GM12874 (cell line): Measurements from ENCODE around the gene TEAD3.

Experiments used
- TF ChIP-seq, protein P1 (sequence below): IDR thresholded peaks from 2 replicates; pipeline ENCODE4 v1.5.1; 2011; ENCODE audit warnings: low read depth, mild to moderate bottlenecking, control low read depth, low read length, moderate library complexity; ENCODE audit not compliant: insufficient read depth

The TEAD3 gene

DNA sequence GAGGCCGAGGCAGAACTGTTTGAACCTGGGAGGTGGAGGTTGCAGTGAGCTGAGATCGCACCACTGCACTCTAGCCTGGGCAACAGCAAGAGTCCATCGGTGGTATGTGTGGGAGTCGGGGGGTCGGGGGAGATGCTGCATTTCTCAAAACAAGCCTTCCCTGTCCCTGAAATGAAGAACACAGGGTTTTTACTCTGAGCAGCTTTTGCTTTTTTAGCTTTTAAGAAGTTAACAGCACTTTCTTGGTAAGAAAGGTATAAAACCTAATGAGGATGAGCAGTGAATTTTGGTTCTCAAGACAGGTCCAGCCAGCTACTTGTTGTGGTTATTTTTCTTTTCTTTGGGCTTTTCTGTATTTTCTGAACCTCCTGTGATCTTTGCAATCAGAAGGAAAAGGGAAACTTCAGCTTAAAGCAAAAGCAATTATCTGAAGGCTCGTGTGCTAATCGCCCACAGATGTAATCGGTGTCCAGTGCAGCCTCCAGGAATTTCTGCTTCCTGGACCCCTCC lies 25.0 kb downstream of the TEAD3 start:
- TF ChIP-seq, protein P1, sequence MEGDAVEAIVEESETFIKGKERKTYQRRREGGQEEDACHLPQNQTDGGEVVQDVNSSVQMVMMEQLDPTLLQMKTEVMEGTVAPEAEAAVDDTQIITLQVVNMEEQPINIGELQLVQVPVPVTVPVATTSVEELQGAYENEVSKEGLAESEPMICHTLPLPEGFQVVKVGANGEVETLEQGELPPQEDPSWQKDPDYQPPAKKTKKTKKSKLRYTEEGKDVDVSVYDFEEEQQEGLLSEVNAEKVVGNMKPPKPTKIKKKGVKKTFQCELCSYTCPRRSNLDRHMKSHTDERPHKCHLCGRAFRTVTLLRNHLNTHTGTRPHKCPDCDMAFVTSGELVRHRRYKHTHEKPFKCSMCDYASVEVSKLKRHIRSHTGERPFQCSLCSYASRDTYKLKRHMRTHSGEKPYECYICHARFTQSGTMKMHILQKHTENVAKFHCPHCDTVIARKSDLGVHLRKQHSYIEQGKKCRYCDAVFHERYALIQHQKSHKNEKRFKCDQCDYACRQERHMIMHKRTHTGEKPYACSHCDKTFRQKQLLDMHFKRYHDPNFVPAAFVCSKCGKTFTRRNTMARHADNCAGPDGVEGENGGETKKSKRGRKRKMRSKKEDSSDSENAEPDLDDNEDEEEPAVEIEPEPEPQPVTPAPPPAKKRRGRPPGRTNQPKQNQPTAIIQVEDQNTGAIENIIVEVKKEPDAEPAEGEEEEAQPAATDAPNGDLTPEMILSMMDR, result no peak

DNA sequence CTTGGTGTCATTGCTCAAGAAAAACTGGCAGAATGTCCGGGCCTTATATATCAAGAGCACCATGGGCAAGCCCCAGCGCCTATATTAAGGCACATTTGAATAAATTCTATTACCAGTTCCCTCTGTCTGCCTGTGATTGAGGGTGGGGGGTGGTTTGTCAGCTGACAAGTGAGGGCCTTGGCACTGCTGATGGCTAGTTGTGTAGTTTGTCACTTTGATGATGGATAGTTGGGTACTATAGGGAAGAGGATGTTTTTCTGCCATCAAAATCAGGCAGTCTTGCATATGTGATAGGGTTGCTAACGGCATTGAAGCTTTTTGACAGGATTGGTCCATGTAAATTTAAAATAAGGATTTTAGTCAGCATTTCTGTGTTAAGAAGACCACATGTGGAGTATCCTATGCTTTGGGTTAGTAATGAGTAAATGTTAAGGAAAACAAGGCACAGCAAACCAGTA lies 26.2 kb downstream of the TEAD3 start:
- TF ChIP-seq, protein P1, result no peak

DNA sequence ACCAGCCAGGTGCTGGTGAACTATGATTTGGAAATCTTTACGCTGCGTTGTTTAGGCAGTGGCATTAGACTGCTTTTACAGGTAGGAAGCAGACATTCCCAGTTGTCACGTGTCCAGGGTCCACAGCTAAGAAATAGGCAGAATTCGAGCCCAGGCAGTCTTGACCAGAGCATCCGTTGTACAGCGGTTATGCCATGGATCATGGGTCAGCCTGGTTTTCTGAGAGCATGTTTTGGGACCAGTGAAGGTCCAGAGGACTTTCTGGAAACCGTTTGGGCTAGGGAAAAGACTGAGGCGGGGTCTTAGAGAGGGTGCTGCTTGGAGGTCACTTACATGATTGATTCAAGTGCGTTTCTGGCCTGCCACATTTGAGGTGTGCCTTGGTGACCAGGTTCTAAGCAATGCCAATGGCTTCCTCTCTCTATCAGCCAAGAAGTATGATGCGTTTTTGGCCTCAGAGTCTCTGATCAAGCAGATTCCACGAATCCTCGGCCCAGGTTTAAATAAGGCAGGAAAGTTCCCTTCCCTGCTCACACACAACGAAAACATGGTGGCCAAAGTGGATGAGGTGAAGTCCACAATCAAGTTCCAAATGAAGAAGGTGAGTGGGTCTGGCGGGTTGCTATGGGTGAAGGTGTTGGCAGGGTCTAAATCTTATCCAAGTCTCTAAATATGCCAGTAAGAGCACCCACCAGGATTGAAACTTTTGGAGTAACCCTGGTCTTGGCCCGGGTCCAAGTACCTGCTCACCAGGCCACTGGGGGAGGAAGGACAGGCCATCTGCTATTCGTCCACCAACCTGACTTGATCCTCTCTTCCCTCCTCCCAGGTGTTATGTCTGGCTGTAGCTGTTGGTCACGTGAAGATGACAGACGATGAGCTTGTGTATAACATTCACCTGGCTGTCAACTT lies 26.9 kb downstream of the TEAD3 start:
- TF ChIP-seq, protein P1, result no peak

DNA sequence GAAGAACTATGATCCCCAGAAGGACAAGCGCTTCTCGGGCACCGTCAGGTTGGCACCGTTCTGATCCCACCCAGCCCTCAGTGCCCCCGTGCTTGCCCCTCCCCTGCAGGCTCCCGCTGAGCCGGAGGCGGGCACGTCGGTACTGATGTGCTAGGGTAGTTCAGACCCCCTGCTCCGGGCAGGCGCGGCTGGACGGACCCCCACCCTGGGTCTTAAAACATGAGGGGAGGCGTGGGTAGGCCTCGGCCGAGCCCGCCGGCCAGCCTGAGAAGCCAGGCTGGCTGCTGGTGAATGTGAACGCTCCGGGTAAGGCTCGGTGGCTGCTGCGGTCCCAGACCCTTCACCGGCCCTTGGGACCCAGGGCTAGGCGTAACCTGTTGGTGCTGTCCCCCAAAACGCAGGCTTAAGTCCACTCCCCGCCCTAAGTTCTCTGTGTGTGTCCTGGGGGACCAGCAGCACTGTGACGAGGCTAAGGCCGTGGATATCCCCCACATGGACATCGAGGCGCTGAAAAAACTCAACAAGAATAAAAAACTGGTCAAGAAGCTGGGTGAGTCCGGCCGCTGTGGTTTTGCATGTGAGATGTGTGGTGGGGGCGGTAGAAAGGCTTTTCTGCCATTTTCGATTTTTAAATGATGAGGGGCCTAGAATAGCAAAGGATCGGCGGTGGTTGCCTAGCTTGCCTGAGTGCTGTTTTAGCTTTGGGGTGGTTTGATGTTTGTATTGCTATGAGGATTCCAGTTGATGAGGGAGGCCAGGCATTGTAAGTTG lies 27.7 kb downstream of the TEAD3 start:
- TF ChIP-seq, protein P1, result no peak

DNA sequence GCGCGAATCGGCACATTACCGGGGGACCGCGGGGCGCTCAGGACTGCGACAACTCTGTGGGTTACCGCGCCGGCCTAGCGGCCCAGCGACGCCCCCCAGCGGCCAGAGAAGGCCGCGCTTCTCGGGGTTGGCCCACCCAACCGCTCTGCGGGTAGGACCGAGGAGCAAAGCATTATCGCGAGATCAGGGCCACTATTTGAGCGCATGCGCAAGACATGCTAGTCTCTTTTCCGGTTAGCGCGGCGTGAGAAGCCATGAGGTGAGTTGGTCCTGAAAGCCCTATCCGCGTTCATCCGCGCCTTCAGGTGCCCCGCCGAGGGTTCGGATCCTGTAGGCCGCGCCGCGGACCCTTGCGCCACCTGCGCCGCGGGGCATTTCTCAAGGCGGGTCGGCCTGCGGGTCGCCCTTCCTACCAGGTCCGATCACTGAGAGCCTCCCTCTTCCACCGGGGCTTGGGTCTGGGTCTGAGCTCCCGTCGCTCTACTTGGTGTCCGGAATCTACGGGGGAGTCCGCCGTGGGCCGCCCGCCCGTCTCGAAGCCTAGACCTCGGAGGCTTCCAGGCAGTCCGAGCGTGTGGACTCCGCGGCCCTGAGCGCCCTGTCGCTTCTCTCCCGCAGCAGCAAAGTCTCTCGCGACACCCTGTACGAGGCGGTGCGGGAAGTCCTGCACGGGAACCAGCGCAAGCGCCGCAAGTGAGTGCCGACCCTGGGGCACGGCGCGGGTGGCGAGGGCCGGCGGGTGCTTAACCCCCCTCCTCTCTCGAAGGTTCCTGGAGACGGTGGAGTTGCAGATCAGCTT lies 28.5 kb downstream of the TEAD3 start, which contains the start of gene RPL10A:
RPL10A (plus strand) TSS at position 221 of the 799 bp plus-strand sequence; CDS start at position 255, 34 bp downstream.
- TF ChIP-seq, protein P1, result peak; percentile 99

DNA sequence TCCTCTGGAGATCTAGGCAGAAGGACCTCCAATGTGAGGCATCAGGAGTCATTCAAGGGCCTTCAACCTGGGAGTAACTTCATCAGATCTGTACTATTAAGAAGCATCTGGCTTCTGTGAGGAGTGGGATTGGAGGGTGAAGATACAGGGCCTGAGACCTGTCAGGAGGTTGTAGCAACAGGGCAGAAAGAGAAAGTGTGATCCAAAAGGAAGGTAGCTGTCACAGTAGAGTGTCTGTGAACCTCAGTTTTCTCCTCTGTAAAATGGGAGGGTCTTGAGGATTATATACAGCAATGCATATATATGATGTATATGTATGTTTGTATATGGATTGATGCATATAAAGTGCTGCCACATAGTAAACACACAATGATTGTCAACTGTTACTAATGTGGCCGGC lies 31.2 kb downstream of the TEAD3 start:
- TF ChIP-seq, protein P1, result no peak
